HUES6 (cell line): ENCODE measurements around the gene AAMP.

Experiments used
- H3K27ac ChIP-seq: 2 replicates; pipeline ENCODE4 v1.7.0; 2013; ENCODE audit warnings: low read depth, mild to moderate bottlenecking, low read length, inconsistent platforms
- H3K27me3 ChIP-seq: 2 replicates; pipeline ENCODE4 v1.6.1; 2013; ENCODE audit warnings: low read length; ENCODE audit not compliant: control insufficient read depth, insufficient read depth
- H3K36me3 ChIP-seq: 2 replicates; pipeline ENCODE4 v1.6.1; 2013; ENCODE audit warnings: low read length; ENCODE audit not compliant: control insufficient read depth, insufficient read depth
- H3K4me1 ChIP-seq: 2 replicates; pipeline ENCODE4 v1.6.1; 2013; ENCODE audit warnings: low read length; ENCODE audit not compliant: control insufficient read depth, insufficient read depth
- H3K4me3 ChIP-seq: 2 replicates; pipeline ENCODE4 v1.5.1; 2013; ENCODE audit warnings: low read depth, low read length
- H3K9ac ChIP-seq: one replicate; pipeline ENCODE4 v1.6.1; 2013; ENCODE audit warnings: mild to moderate bottlenecking, low read length
- H3K9me3 ChIP-seq: 2 replicates; pipeline ENCODE4 v1.6.1; 2013; ENCODE audit warnings: low read depth, low read length; ENCODE audit not compliant: control insufficient read depth, insufficient read depth

Gene AAMP

DNA sequence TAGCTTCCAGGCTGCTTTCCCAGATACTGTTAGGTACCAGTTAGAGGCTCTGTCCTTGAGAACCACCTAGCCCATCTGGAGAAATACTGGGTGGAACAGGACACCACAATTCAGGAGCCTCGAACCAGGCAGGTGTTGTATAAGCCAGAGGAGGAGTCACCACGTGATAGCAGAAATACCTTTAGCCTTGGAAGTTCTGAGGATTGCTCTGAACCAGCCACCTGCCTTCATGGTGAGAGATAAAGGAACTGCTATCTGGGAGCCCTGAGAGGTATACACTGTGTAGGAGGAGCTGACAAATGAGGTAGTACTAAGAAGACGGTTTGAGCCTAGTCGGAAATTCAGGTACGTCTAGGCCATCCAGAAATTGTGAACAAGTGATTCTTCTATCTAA lies 16.7 kb downstream of the AAMP start:
- Histone ChIP-seq H3K9me3 (no peaks in the 10 kb centered on the region), H3K27me3 (no peaks in the 10 kb centered on the region), H3K27ac (no peak overlapping the region), H3K36me3 (peaks cover 80% of the 10 kb centered on the region), H3K9ac (no peak overlapping the region), H3K4me1 (no peaks in the 10 kb centered on the region), H3K4me3 (no peak overlapping the region)

GRCh38 chr2:218252509-218253231 lies 17.3 kb downstream of the AAMP start:
- no peak overlapping the region for H3K9ac ChIP-seq
- peaks cover 85% of the 10 kb centered on the region for H3K36me3 ChIP-seq
- no peaks in the 10 kb centered on the region for H3K4me1 ChIP-seq
- no peak overlapping the region for H3K27ac ChIP-seq
- no peaks in the 10 kb centered on the region for H3K9me3 ChIP-seq
- no peak overlapping the region for H3K4me3 ChIP-seq
- no peaks in the 10 kb centered on the region for H3K27me3 ChIP-seq

GRCh38 chr2:218249691-218250090 lies 20.2 kb downstream of the AAMP start:
- no peak overlapping the region for H3K9ac ChIP-seq
- H3K4me1 ChIP-seq, result no peaks in the 10 kb centered on the region
- no peak overlapping the region for H3K4me3 ChIP-seq
- H3K27me3 ChIP-seq, result no peaks in the 10 kb centered on the region
- H3K9me3 ChIP-seq, result no peaks in the 10 kb centered on the region
- H3K36me3 ChIP-seq, result peaks cover 99% of the 10 kb centered on the region
- H3K27ac ChIP-seq, result no peak overlapping the region

GRCh38 chr2:218245214-218245613 lies 24.7 kb downstream of the AAMP start:
- no peaks in the 10 kb centered on the region for H3K27me3 ChIP-seq
- H3K36me3 ChIP-seq, result peaks cover 95% of the 10 kb centered on the region
- no peaks in the 10 kb centered on the region for H3K4me1 ChIP-seq
- no peaks in the 10 kb centered on the region for H3K9me3 ChIP-seq
- no peak overlapping the region for H3K4me3 ChIP-seq
- no peak overlapping the region for H3K27ac ChIP-seq
- no peak overlapping the region for H3K9ac ChIP-seq

DNA sequence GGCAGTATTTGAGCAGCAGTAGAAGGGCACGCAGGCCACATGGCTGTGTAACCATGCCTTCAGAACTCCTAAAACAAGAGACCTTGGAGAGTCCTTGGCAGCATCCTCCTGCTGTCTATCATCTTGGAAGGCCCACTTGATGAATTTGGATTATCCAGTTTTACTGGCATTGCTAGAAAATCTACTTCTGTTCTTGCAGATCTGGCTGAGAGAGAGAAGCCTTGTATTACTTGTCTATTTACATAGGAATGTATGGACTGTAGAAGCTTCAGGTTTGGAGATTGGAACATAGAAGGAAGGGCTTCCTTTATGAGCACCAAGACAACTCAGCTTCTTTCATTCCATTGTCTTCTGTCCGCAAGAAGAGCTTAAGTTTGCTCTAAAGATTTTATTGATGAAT lies 25.3 kb downstream of the AAMP start:
- H3K27me3 ChIP-seq, result no peaks in the 10 kb centered on the region
- H3K9ac ChIP-seq, result no peak overlapping the region
- H3K9me3 ChIP-seq, result no peaks in the 10 kb centered on the region
- no peak overlapping the region for H3K4me3 ChIP-seq
- H3K36me3 ChIP-seq, result peaks cover 95% of the 10 kb centered on the region
- H3K27ac ChIP-seq, result no peak overlapping the region
- no peaks in the 10 kb centered on the region for H3K4me1 ChIP-seq

- H3K4me3 ChIP-seq, result no peak overlapping the region
- H3K36me3 ChIP-seq, result peaks cover 95% of the 10 kb centered on the region
- no peaks in the 10 kb centered on the region for H3K9me3 ChIP-seq
- no peak overlapping the region for H3K27ac ChIP-seq
- H3K27me3 ChIP-seq, result no peaks in the 10 kb centered on the region
- no peaks in the 10 kb centered on the region for H3K4me1 ChIP-seq
- H3K9ac ChIP-seq, result no peak overlapping the region
Observed at GRCh38 chr2:218244204-218244603, 25.7 kb downstream of the AAMP start.

DNA sequence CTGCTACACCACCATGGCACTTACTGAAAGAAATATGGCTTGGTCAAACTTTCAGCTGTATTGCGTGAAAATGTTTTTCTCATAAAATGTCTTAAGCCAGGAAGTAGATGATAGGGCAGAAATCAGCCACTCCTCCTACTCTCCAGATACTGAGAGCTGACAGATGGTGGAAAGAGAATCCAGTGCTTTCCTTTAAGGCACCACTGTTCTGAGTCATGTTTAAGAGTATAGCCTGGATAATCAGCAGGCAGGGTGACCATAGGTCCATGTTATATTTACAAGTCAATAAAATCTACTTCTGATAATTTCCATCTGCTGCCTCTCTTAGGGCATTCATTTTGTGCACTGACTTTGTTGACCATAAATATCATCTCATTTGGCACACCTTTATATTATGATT lies 31.1 kb downstream of the AAMP start:
- no peaks in the 10 kb centered on the region for H3K27me3 ChIP-seq
- H3K36me3 ChIP-seq, result peaks cover 93% of the 10 kb centered on the region
- no peak overlapping the region for H3K27ac ChIP-seq
- H3K4me1 ChIP-seq, result no peaks in the 10 kb centered on the region
- H3K9me3 ChIP-seq, result no peaks in the 10 kb centered on the region
- no peak overlapping the region for H3K4me3 ChIP-seq
- H3K9ac ChIP-seq, result no peak overlapping the region

- Histone ChIP-seq H3K36me3 (peaks cover 87% of the 10 kb centered on the region), H3K9me3 (no peaks in the 10 kb centered on the region)
Observed at GRCh38 chr2:218236829-218237228, 33.1 kb downstream of the AAMP start.

DNA sequence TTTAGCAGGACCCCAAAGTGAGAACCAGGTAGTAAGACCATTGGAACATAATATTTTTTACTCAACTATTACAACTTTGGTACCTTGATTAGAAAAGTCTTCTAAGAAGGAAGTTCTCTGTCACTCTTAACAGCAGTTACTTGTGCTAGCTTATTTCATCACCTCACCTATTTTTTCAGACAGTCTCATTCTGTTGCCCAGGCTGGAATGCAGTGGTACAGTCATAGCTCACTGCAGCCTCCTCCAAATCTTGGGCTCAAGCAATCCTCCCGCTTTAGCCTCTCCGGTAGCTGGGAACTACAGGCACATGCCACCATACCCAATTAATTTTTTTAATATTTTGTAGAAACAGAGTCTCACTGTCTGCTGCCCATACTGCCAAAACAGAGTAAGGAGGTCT lies 34.9 kb downstream of the AAMP start:
- no peaks in the 10 kb centered on the region for H3K27me3 ChIP-seq
- H3K9ac ChIP-seq, result no peak overlapping the region
- H3K36me3 ChIP-seq, result peaks cover 89% of the 10 kb centered on the region
- H3K27ac ChIP-seq, result no peak overlapping the region
- H3K9me3 ChIP-seq, result no peaks in the 10 kb centered on the region
- no peak overlapping the region for H3K4me3 ChIP-seq
- H3K4me1 ChIP-seq, result no peaks in the 10 kb centered on the region

More at GRCh38 chr2:218236829-218237228, 33.1 kb downstream of the AAMP start:
- Histone ChIP-seq H3K27me3 (no peaks in the 10 kb centered on the region), H3K27ac (no peak overlapping the region), H3K4me1 (no peaks in the 10 kb centered on the region), H3K9ac (no peak overlapping the region), H3K4me3 (no peak overlapping the region)

- Histone ChIP-seq H3K9ac (no peak overlapping the region), H3K9me3 (no peaks in the 10 kb centered on the region), H3K27me3 (no peaks in the 10 kb centered on the region), H3K4me3 (no peak overlapping the region), H3K4me1 (no peaks in the 10 kb centered on the region), H3K36me3 (peaks cover 90% of the 10 kb centered on the region), H3K27ac (no peak overlapping the region)
Observed at GRCh38 chr2:218234521-218234920, 35.4 kb downstream of the AAMP start.

- Histone ChIP-seq H3K36me3 (peaks cover 90% of the 10 kb centered on the region), H3K4me1 (no peaks in the 10 kb centered on the region), H3K9me3 (no peaks in the 10 kb centered on the region), H3K27me3 (no peaks in the 10 kb centered on the region), H3K27ac (no peak overlapping the region), H3K4me3 (no peak overlapping the region), H3K9ac (no peak overlapping the region)
Observed at GRCh38 chr2:218233543-218233942, 36.4 kb downstream of the AAMP start.
